ENCODE results near the gene ELAVL1. TPM values are rescaled to one million over a fixed set of nuclear protein-coding genes. Genes with fewer than 3 reads are reported as not detected.
A peak's percentile ranks its signal among the peaks of the same experiment; 100 is the strongest.

The ELAVL1 gene
- total and polyA plus RNA-seq, 2 of the 13 experiments (the other 11 are each of a cell fraction or from before 2014, with no cell fraction given): 27.9 to 38.4 TPM

DNA sequence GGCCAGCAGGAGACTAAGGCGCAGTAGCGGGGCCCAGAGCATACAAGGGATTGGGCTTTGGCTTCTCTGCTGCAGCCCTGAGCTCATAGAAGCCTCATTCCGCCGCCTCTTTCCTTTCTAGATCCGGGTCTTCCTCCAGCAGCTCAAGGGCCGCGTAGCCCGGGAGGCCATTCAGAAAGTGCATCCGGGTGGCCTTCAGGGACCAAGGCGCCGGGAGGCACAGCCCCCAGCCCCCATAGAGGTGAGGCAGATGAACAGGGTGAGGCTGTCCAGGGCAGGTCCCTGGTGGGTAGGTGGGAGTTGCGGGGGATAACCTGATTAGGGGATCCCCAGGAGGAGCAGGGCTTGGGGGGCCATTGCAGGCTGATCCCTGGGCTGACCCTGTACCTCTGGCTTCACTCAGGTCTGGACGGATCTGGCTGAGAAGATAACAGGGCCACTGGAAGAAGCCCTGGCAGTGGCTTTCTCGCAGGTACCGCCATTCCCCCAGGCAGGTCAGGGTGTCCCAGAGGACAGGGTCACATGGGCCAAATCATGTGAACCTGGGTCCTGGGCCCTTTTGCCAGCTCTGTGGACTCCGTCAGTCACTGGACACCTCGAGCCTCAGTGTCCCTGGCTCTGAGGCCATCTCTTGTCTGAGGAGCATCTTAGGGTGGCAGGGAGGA is 84.0 kb downstream of the ELAVL1 start (continued):
- TF ChIP-seq, protein P1, sequence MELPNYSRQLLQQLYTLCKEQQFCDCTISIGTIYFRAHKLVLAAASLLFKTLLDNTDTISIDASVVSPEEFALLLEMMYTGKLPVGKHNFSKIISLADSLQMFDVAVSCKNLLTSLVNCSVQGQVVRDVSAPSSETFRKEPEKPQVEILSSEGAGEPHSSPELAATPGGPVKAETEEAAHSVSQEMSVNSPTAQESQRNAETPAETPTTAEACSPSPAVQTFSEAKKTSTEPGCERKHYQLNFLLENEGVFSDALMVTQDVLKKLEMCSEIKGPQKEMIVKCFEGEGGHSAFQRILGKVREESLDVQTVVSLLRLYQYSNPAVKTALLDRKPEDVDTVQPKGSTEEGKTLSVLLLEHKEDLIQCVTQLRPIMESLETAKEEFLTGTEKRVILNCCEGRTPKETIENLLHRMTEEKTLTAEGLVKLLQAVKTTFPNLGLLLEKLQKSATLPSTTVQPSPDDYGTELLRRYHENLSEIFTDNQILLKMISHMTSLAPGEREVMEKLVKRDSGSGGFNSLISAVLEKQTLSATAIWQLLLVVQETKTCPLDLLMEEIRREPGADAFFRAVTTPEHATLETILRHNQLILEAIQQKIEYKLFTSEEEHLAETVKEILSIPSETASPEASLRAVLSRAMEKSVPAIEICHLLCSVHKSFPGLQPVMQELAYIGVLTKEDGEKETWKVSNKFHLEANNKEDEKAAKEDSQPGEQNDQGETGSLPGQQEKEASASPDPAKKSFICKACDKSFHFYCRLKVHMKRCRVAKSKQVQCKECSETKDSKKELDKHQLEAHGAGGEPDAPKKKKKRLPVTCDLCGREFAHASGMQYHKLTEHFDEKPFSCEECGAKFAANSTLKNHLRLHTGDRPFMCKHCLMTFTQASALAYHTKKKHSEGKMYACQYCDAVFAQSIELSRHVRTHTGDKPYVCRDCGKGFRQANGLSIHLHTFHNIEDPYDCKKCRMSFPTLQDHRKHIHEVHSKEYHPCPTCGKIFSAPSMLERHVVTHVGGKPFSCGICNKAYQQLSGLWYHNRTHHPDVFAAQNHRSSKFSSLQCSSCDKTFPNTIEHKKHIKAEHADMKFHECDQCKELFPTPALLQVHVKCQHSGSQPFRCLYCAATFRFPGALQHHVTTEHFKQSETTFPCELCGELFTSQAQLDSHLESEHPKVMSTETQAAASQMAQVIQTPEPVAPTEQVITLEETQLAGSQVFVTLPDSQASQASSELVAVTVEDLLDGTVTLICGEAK (IDR thresholded peaks at IDR 0.05): no peak
- TF ChIP-seq, protein P1 (CRISPR knock-in tag; IDR thresholded peaks at IDR 0.05): 0 out of 2 replicates have a peak, but pooled peaks have one; percentile 5
- TF ChIP-seq NFRKB (IDR thresholded peaks at IDR 0.05): no peak
- TF ChIP-seq, protein P2, sequence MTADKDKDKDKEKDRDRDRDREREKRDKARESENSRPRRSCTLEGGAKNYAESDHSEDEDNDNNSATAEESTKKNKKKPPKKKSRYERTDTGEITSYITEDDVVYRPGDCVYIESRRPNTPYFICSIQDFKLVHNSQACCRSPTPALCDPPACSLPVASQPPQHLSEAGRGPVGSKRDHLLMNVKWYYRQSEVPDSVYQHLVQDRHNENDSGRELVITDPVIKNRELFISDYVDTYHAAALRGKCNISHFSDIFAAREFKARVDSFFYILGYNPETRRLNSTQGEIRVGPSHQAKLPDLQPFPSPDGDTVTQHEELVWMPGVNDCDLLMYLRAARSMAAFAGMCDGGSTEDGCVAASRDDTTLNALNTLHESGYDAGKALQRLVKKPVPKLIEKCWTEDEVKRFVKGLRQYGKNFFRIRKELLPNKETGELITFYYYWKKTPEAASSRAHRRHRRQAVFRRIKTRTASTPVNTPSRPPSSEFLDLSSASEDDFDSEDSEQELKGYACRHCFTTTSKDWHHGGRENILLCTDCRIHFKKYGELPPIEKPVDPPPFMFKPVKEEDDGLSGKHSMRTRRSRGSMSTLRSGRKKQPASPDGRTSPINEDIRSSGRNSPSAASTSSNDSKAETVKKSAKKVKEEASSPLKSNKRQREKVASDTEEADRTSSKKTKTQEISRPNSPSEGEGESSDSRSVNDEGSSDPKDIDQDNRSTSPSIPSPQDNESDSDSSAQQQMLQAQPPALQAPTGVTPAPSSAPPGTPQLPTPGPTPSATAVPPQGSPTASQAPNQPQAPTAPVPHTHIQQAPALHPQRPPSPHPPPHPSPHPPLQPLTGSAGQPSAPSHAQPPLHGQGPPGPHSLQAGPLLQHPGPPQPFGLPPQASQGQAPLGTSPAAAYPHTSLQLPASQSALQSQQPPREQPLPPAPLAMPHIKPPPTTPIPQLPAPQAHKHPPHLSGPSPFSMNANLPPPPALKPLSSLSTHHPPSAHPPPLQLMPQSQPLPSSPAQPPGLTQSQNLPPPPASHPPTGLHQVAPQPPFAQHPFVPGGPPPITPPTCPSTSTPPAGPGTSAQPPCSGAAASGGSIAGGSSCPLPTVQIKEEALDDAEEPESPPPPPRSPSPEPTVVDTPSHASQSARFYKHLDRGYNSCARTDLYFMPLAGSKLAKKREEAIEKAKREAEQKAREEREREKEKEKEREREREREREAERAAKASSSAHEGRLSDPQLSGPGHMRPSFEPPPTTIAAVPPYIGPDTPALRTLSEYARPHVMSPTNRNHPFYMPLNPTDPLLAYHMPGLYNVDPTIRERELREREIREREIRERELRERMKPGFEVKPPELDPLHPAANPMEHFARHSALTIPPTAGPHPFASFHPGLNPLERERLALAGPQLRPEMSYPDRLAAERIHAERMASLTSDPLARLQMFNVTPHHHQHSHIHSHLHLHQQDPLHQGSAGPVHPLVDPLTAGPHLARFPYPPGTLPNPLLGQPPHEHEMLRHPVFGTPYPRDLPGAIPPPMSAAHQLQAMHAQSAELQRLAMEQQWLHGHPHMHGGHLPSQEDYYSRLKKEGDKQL (CRISPR knock-in tag; IDR thresholded peaks at IDR 0.05; ENCODE audit: low read depth): no peak
